ENCODE measurements around the gene MAPRE3.
A peak's percentile ranks its signal among the peaks of the same experiment; 100 is the strongest.

Gene MAPRE3

GRCh38 chr2:27021253-27022049 lies 51.0 kb downstream of the MAPRE3 start:
- no peaks in the 10 kb centered on the region for H3K4me1 Mint-ChIP-seq

GRCh38 chr2:27023740-27024139 lies 53.3 kb downstream of the MAPRE3 start:
- DNase-seq (ENCODE audit: low spot score in 2 of 2) (no peak), ATAC-seq (ENCODE audit: low read depth) (no peak)
- Mint-ChIP-seq H3K4me1 (peaks cover 2% of the 10 kb centered on the region), H3K9me3 (no peaks in the 10 kb centered on the region), H3K36me3 (peaks cover 4% of the 10 kb centered on the region), H3K27ac (no peak overlapping the region), H3K27me3 (peaks cover 2% of the 10 kb centered on the region), H3K4me3 (no peak overlapping the region)

More at GRCh38 chr2:27021253-27022049, 51.0 kb downstream of the MAPRE3 start:
- H3K27me3 Mint-ChIP-seq, result peaks cover 2% of the 10 kb centered on the region
- no peak for ATAC-seq (ENCODE audit: low read depth)
- H3K4me3 Mint-ChIP-seq, result no peak overlapping the region
- H3K36me3 Mint-ChIP-seq, result peaks cover 3% of the 10 kb centered on the region
- no peak for DNase-seq (ENCODE audit: low spot score in 2 of 2)
- no peak overlapping the region for H3K27ac Mint-ChIP-seq
- no peaks in the 10 kb centered on the region for H3K9me3 Mint-ChIP-seq

- Mint-ChIP-seq H3K4me3 (no peak overlapping the region), H3K36me3 (peaks cover 4% of the 10 kb centered on the region), H3K4me1 (peaks cover 2% of the 10 kb centered on the region), H3K27me3 (peaks cover 2% of the 10 kb centered on the region), H3K27ac (no peak overlapping the region), H3K9me3 (no peaks in the 10 kb centered on the region)
- DNase-seq (ENCODE audit: low spot score in 2 of 2) (no peak), ATAC-seq (ENCODE audit: low read depth) (no peak)
Measured at GRCh38 chr2:27024188-27024587, 53.8 kb downstream of the MAPRE3 start.

- Mint-ChIP-seq H3K9me3 (no peaks in the 10 kb centered on the region), H3K27ac (no peak overlapping the region), H3K36me3 (peaks cover 4% of the 10 kb centered on the region), H3K4me3 (no peak overlapping the region), H3K4me1 (peaks cover 3% of the 10 kb centered on the region), H3K27me3 (peaks cover 2% of the 10 kb centered on the region)
- DNase-seq (ENCODE audit: low spot score in 2 of 2) (no peak), ATAC-seq (ENCODE audit: low read depth) (no peak)
Measured at GRCh38 chr2:27024812-27025211, 54.4 kb downstream of the MAPRE3 start.

- H3K4me1 Mint-ChIP-seq, result peaks cover 6% of the 10 kb centered on the region
- H3K27ac Mint-ChIP-seq, result no peak overlapping the region
- H3K27me3 Mint-ChIP-seq, result no peaks in the 10 kb centered on the region
- peaks cover 4% of the 10 kb centered on the region for H3K36me3 Mint-ChIP-seq
- ATAC-seq (ENCODE audit: low read depth), result no peak
- H3K9me3 Mint-ChIP-seq, result no peaks in the 10 kb centered on the region
- no peak for DNase-seq (ENCODE audit: low spot score in 2 of 2)
- no peak overlapping the region for H3K4me3 Mint-ChIP-seq
Measured at GRCh38 chr2:27025281-27025800, 54.9 kb downstream of the MAPRE3 start.

- Mint-ChIP-seq H3K27me3 (no peaks in the 10 kb centered on the region), H3K9me3 (no peaks in the 10 kb centered on the region), H3K36me3 (peaks cover 4% of the 10 kb centered on the region), H3K4me1 (peaks cover 7% of the 10 kb centered on the region), H3K4me3 (no peak overlapping the region), H3K27ac (no peak overlapping the region)
- no peak for DNase-seq (ENCODE audit: low spot score in 2 of 2)
- no peak for ATAC-seq (ENCODE audit: low read depth)
Measured at GRCh38 chr2:27025861-27026851, 55.7 kb downstream of the MAPRE3 start.

- Mint-ChIP-seq H3K36me3 (peaks cover 4% of the 10 kb centered on the region), H3K4me1 (peaks cover 10% of the 10 kb centered on the region), H3K9me3 (no peaks in the 10 kb centered on the region), H3K27me3 (no peaks in the 10 kb centered on the region), H3K4me3 (no peak overlapping the region), H3K27ac (no peak overlapping the region)
- ATAC-seq (ENCODE audit: low read depth) (no peak), DNase-seq (ENCODE audit: low spot score in 2 of 2) (no peak)
Measured at GRCh38 chr2:27027211-27027651, 56.8 kb downstream of the MAPRE3 start.

- H3K4me3 Mint-ChIP-seq, result no peak overlapping the region
- DNase-seq (ENCODE audit: low spot score in 2 of 2) (no peak), ATAC-seq (ENCODE audit: low read depth) (no peak)
- H3K27me3 Mint-ChIP-seq, result no peaks in the 10 kb centered on the region
- peaks cover 16% of the 10 kb centered on the region for H3K4me1 Mint-ChIP-seq
- no peak overlapping the region for H3K27ac Mint-ChIP-seq
- H3K9me3 Mint-ChIP-seq, result no peaks in the 10 kb centered on the region
- peaks cover 2% of the 10 kb centered on the region for H3K36me3 Mint-ChIP-seq
Measured at GRCh38 chr2:27029051-27029450, 58.6 kb downstream of the MAPRE3 start.

- H3K4me3 Mint-ChIP-seq, result peak within 1 kb of the TSS; percentile 95
- peaks cover 5% of the 10 kb centered on the region for H3K36me3 Mint-ChIP-seq
- peak; percentile 98 for ATAC-seq (ENCODE audit: low read depth)
- no peaks in the 10 kb centered on the region for H3K27me3 Mint-ChIP-seq
- peak within 1 kb of the TSS; percentile 93 for H3K27ac Mint-ChIP-seq
- H3K9me3 Mint-ChIP-seq, result no peaks in the 10 kb centered on the region
- DNase-seq (ENCODE audit: low spot score in 2 of 2), result peak; percentile 58 to 67
- H3K4me1 Mint-ChIP-seq, result peaks cover 21% of the 10 kb centered on the region
Measured at GRCh38 chr2:27032495-27033252, 62.2 kb downstream of the MAPRE3 start, which contains the start of gene TMEM214. TSS of gene TMEM214 (plus strand) at chr2:27032965. CDS start at chr2:27033016, 51 bp downstream.

GRCh38 chr2:27033253-27033852 lies 62.9 kb downstream of the MAPRE3 start:
- DNase-seq (ENCODE audit: low spot score in 2 of 2) (no peak), ATAC-seq (ENCODE audit: low read depth) (no peak)
- Mint-ChIP-seq H3K36me3 (peaks cover 5% of the 10 kb centered on the region), H3K9me3 (no peaks in the 10 kb centered on the region), H3K27me3 (no peaks in the 10 kb centered on the region), H3K4me3 (peak overlapping the region; percentile 95), H3K27ac (peak overlapping the region; percentile 93), H3K4me1 (peaks cover 19% of the 10 kb centered on the region)

- Mint-ChIP-seq H3K4me3 (no peak overlapping the region), H3K4me1 (peaks cover 32% of the 10 kb centered on the region), H3K36me3 (peaks cover 19% of the 10 kb centered on the region), H3K27ac (no peak overlapping the region), H3K27me3 (no peaks in the 10 kb centered on the region), H3K9me3 (no peaks in the 10 kb centered on the region)
- DNase-seq (ENCODE audit: low spot score in 2 of 2), result no peak
- no peak for ATAC-seq (ENCODE audit: low read depth)
Measured at GRCh38 chr2:27038012-27038411, 67.6 kb downstream of the MAPRE3 start.

- Mint-ChIP-seq H3K4me1 (peaks cover 26% of the 10 kb centered on the region), H3K9me3 (no peaks in the 10 kb centered on the region), H3K27me3 (no peaks in the 10 kb centered on the region), H3K4me3 (no peak overlapping the region), H3K27ac (no peak overlapping the region), H3K36me3 (peaks cover 19% of the 10 kb centered on the region)
- ATAC-seq (ENCODE audit: low read depth), result no peak
- DNase-seq (ENCODE audit: low spot score in 2 of 2), result no peak
Measured at GRCh38 chr2:27038631-27039339, 68.3 kb downstream of the MAPRE3 start.

Measured in memory B cell (primary cell).